ENCODE results near the gene C1orf35.

C1orf35 gene

GRCh38 chr1:228102791-228103620 lies at the start of gene C1orf35:
C1orf35 (minus strand) TSS chr1:228103325; CDS start chr1:228103227, 98 bp downstream.
- Mint-ChIP-seq H3K36me3 (peaks cover 33 to 48% of the 10 kb centered on the region in 2 donors), H3K4me1 (peaks cover 33 to 66% of the 10 kb centered on the region in 2 donors), H3K27ac (peak within 1 kb of the TSS; percentile 97), H3K9me3 (no peaks in the 10 kb centered on the region), H3K4me3 (peak within 1 kb of the TSS; percentile 95 to 98), H3K27me3 (no peaks in the 10 kb centered on the region)
- peak; percentile 90 for DNase-seq
- peak; percentile 88 to 89 for ATAC-seq (replicated peaks)

GRCh38 chr1:228152918-228153258 lies 49.8 kb upstream of the C1orf35 start:
- Mint-ChIP-seq H3K4me1 (peaks cover 11 to 16% of the 10 kb centered on the region in 2 donors), H3K4me3 (peak overlapping the region in 1 of 2 donors; percentile 8), H3K27me3 (peaks cover 6 to 10% of the 10 kb centered on the region in 2 donors), H3K9me3 (no peaks in the 10 kb centered on the region), H3K27ac (peak overlapping the region; percentile 31), H3K36me3 (peaks cover 0 to 1% of the 10 kb centered on the region in 2 donors)
- DNase-seq: no peak
- no peak for ATAC-seq (replicated peaks)

GRCh38 chr1:228152097-228152917 lies 49.2 kb upstream of the C1orf35 start:
- DNase-seq: no peak
- ATAC-seq (replicated peaks): no peak
- Mint-ChIP-seq H3K9me3 (no peaks in the 10 kb centered on the region), H3K27me3 (peaks cover 6 to 10% of the 10 kb centered on the region in 2 donors), H3K4me1 (peaks cover 11 to 16% of the 10 kb centered on the region in 2 donors), H3K36me3 (peaks cover 0 to 4% of the 10 kb centered on the region in 2 donors), H3K27ac (peak overlapping the region; percentile 54), H3K4me3 (peak overlapping the region in 1 of 2 donors; percentile 8)

- H3K4me3 Mint-ChIP-seq: no peak overlapping the region
- H3K27me3 Mint-ChIP-seq: peaks cover 0 to under 1% of the 10 kb centered on the region in 2 donors
- ATAC-seq (replicated peaks): peak; percentile 6 to 20
- peaks cover 0 to 3% of the 10 kb centered on the region in 2 donors for H3K36me3 Mint-ChIP-seq
- H3K27ac Mint-ChIP-seq: no peak overlapping the region
- H3K4me1 Mint-ChIP-seq: peaks cover 10 to 11% of the 10 kb centered on the region in 2 donors
- DNase-seq: no peak
- H3K9me3 Mint-ChIP-seq: no peaks in the 10 kb centered on the region
These were observed 48.2 kb upstream of the C1orf35 start for GRCh38 chr1:228151180-228151925.

- H3K27me3 Mint-ChIP-seq: no peaks in the 10 kb centered on the region
- DNase-seq (no peak), ATAC-seq (replicated peaks) (no peak)
- peaks cover 0 to 3% of the 10 kb centered on the region in 2 donors for H3K36me3 Mint-ChIP-seq
- H3K9me3 Mint-ChIP-seq: no peaks in the 10 kb centered on the region
- no peak overlapping the region for H3K27ac Mint-ChIP-seq
- H3K4me3 Mint-ChIP-seq: no peak overlapping the region
- H3K4me1 Mint-ChIP-seq: peaks cover 10 to 11% of the 10 kb centered on the region in 2 donors
These were observed 47.5 kb upstream of the C1orf35 start for GRCh38 chr1:228150461-228151179.

- Mint-ChIP-seq H3K9me3 (no peaks in the 10 kb centered on the region), H3K27ac (no peak overlapping the region), H3K4me3 (no peak overlapping the region), H3K36me3 (peaks cover 0 to 3% of the 10 kb centered on the region in 2 donors), H3K27me3 (no peaks in the 10 kb centered on the region), H3K4me1 (peaks cover 8 to 9% of the 10 kb centered on the region in 2 donors)
- DNase-seq (no peak), ATAC-seq (replicated peaks) (no peak)
These were observed 47.0 kb upstream of the C1orf35 start for GRCh38 chr1:228150120-228150460.

- Mint-ChIP-seq H3K4me3 (no peak within 1 kb of the TSS), H3K27ac (peak within 1 kb of the TSS; percentile 14), H3K36me3 (peaks cover 3% of the 10 kb centered on the region in 2 donors), H3K9me3 (no peaks in the 10 kb centered on the region), H3K27me3 (no peaks in the 10 kb centered on the region), H3K4me1 (peaks cover 8 to 11% of the 10 kb centered on the region in 2 donors)
- no peak for DNase-seq
- ATAC-seq (replicated peaks): no peak
These were observed 46.4 kb upstream of the C1orf35 start, which contains the start of gene GJC2 for GRCh38 chr1:228149406-228150119. GJC2 (plus strand) TSS chr1:228149930; CDS start chr1:228157759, 7,829 bp downstream.

GRCh38 chr1:228148935-228149405 lies 45.8 kb upstream of the C1orf35 start:
- peak overlapping the region; percentile 14 for H3K27ac Mint-ChIP-seq
- peaks cover 3% of the 10 kb centered on the region in 2 donors for H3K36me3 Mint-ChIP-seq
- H3K4me1 Mint-ChIP-seq: peaks cover 10 to 17% of the 10 kb centered on the region in 2 donors
- no peak overlapping the region for H3K4me3 Mint-ChIP-seq
- no peak for ATAC-seq (replicated peaks)
- no peaks in the 10 kb centered on the region for H3K27me3 Mint-ChIP-seq
- no peak for DNase-seq
- no peaks in the 10 kb centered on the region for H3K9me3 Mint-ChIP-seq

GRCh38 chr1:228148196-228148861 lies 45.2 kb upstream of the C1orf35 start:
- DNase-seq (no peak), ATAC-seq (replicated peaks) (no peak)
- peaks cover 15 to 24% of the 10 kb centered on the region in 2 donors for H3K4me1 Mint-ChIP-seq
- H3K36me3 Mint-ChIP-seq: peaks cover 5 to 9% of the 10 kb centered on the region in 2 donors
- no peaks in the 10 kb centered on the region for H3K9me3 Mint-ChIP-seq
- H3K27me3 Mint-ChIP-seq: no peaks in the 10 kb centered on the region
- H3K4me3 Mint-ChIP-seq: no peak overlapping the region
- H3K27ac Mint-ChIP-seq: no peak overlapping the region

GRCh38 chr1:228147768-228148167 lies 44.6 kb upstream of the C1orf35 start:
- H3K36me3 Mint-ChIP-seq: peaks cover 5 to 9% of the 10 kb centered on the region in 2 donors
- H3K27me3 Mint-ChIP-seq: no peaks in the 10 kb centered on the region
- ATAC-seq (replicated peaks) (no peak), DNase-seq (no peak)
- no peak overlapping the region for H3K4me3 Mint-ChIP-seq
- no peak overlapping the region for H3K27ac Mint-ChIP-seq
- peaks cover 19 to 26% of the 10 kb centered on the region in 2 donors for H3K4me1 Mint-ChIP-seq
- H3K9me3 Mint-ChIP-seq: no peaks in the 10 kb centered on the region

- no peak overlapping the region for H3K4me3 Mint-ChIP-seq
- H3K36me3 Mint-ChIP-seq: peaks cover 5 to 9% of the 10 kb centered on the region in 2 donors
- DNase-seq (no peak), ATAC-seq (replicated peaks) (no peak)
- H3K27me3 Mint-ChIP-seq: no peaks in the 10 kb centered on the region
- H3K9me3 Mint-ChIP-seq: no peaks in the 10 kb centered on the region
- no peak overlapping the region for H3K27ac Mint-ChIP-seq
- peaks cover 19 to 28% of the 10 kb centered on the region in 2 donors for H3K4me1 Mint-ChIP-seq
These were observed 44.1 kb upstream of the C1orf35 start for GRCh38 chr1:228147151-228147693.

- Mint-ChIP-seq H3K36me3 (peaks cover 5 to 9% of the 10 kb centered on the region in 2 donors), H3K27me3 (no peaks in the 10 kb centered on the region), H3K4me1 (peaks cover 19 to 33% of the 10 kb centered on the region in 2 donors), H3K4me3 (no peak overlapping the region), H3K27ac (no peak overlapping the region), H3K9me3 (no peaks in the 10 kb centered on the region)
- DNase-seq: no peak
- ATAC-seq (replicated peaks): no peak
These were observed 43.5 kb upstream of the C1orf35 start for GRCh38 chr1:228146417-228147150.
